ENCODE measurements around the gene ITPR2. TPM values are rescaled to one million over a fixed set of nuclear protein-coding genes. Genes with fewer than 3 reads are reported as not detected.

The ITPR2 gene
- total RNA-seq, 1 experiment from 2014 or later = 14.3 TPM

DNA sequence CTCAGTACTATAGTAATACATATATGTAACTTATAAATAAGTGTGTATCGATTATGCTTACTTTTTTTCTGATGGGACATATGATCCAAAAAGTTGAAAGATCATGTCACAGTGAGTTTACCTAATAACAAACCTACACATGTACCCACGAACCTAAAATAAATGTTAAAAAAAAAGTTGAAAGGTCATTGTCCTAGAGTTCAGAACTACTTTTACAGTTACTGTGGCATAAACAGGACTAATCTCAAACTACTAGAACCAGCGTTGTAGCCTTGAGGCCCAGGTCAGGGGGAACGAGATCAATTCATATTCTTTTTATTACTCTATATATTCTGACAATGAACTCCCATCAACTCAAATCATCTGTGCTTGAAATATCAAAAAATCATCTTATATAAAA is 81.8 kb downstream of the ITPR2 start:
- Mint-ChIP-seq H3K4me3 (ENCODE audit: unreplicated experiment) (no peak overlapping the region), H3K36me3 (ENCODE audit: insufficient read depth, unreplicated experiment) (no peaks in the 10 kb centered on the region), H3K9me3 (ENCODE audit: unreplicated experiment) (no peaks in the 10 kb centered on the region), H3K27ac (ENCODE audit: low read depth, unreplicated experiment) (no peak overlapping the region), H3K4me1 (ENCODE audit: insufficient read depth, unreplicated experiment) (peaks cover 35% of the 10 kb centered on the region), H3K27me3 (ENCODE audit: insufficient read depth, unreplicated experiment) (no peaks in the 10 kb centered on the region)
- no TSS peak for BruUV-seq (replicated peaks)
- DNase-seq (ENCODE audit: unreplicated experiment) = no peak
- no peak for TF ChIP-seq CTCF (IDR thresholded peaks at IDR 0.05; ENCODE audit: unreplicated experiment)
- intact Hi-C loops (cut with micrococcal nuclease) = no loop called here
- POLR2A ChIA-PET = interaction anchor here (1.1 to 1.2 kb wide), 3 partner anchors 29 to 95 kb away, joined by 3 read pairs; no protein-coding TSS in a partner anchor
- CTCF ChIA-PET = no interaction called here

- no peak for DNase-seq (ENCODE audit: unreplicated experiment)
- ChIA-PET POLR2A (interaction anchor here (1.1 to 1.2 kb wide), 3 partner anchors 29 to 95 kb away, joined by 3 read pairs; no protein-coding TSS in a partner anchor), CTCF (interaction anchor here (0.6 to 1.0 kb wide), 2 partner anchors 26 to 35 kb away, joined by 3 read pairs; no protein-coding TSS in a partner anchor)
- Mint-ChIP-seq H3K36me3 (ENCODE audit: insufficient read depth, unreplicated experiment) (no peaks in the 10 kb centered on the region), H3K4me1 (ENCODE audit: insufficient read depth, unreplicated experiment) (peaks cover 39% of the 10 kb centered on the region), H3K27ac (ENCODE audit: low read depth, unreplicated experiment) (no peak overlapping the region), H3K9me3 (ENCODE audit: unreplicated experiment) (no peaks in the 10 kb centered on the region), H3K4me3 (ENCODE audit: unreplicated experiment) (no peak overlapping the region), H3K27me3 (ENCODE audit: insufficient read depth, unreplicated experiment) (no peaks in the 10 kb centered on the region)
- TF ChIP-seq CTCF (IDR thresholded peaks at IDR 0.05; ENCODE audit: unreplicated experiment) = no peak
- intact Hi-C loops (cut with micrococcal nuclease) = no loop called here
- BruUV-seq (replicated peaks) = no TSS peak
Measured at GRCh38 chr12:26750531-26751175, 82.3 kb downstream of the ITPR2 start.

DNA sequence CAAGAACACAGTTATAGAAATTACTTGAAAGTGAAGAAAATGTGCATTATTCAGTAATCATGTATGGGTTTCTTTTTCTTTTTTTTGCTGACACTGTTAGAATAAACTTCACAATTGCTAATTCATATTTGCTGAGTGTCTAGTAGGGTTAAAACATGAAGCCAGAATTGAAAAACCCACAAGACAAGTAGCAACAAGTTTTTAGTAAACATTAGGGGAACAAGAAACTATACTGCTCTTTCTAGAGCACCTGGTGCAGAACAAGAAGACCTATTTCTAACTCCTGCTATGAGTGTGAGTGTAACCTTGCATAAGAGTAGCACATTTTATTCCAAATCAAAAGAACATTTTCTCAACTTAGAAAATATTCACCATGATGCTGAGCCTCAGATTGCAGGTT is 83.2 kb downstream of the ITPR2 start:
- Mint-ChIP-seq H3K4me1 (ENCODE audit: insufficient read depth, unreplicated experiment) (peaks cover 39% of the 10 kb centered on the region), H3K27me3 (ENCODE audit: insufficient read depth, unreplicated experiment) (no peaks in the 10 kb centered on the region), H3K36me3 (ENCODE audit: insufficient read depth, unreplicated experiment) (no peaks in the 10 kb centered on the region), H3K4me3 (ENCODE audit: unreplicated experiment) (no peak overlapping the region), H3K27ac (ENCODE audit: low read depth, unreplicated experiment) (peak overlapping the region; percentile 80), H3K9me3 (ENCODE audit: unreplicated experiment) (no peaks in the 10 kb centered on the region)
- intact Hi-C loops (cut with micrococcal nuclease) = no loop called here
- ChIA-PET POLR2A (interaction anchor here (0.8 to 2.4 kb wide), 6 partner anchors 9 to 82 kb away, joined by 3 to 28 read pairs (median 4); partner anchors contain the start of gene ITPR2), CTCF (interaction anchor here (0.6 to 1.0 kb wide), 2 partner anchors 27 to 34 kb away, joined by 3 read pairs; no protein-coding TSS in a partner anchor)
- DNase-seq (ENCODE audit: unreplicated experiment) = peak; percentile 59
- no peak for TF ChIP-seq CTCF (IDR thresholded peaks at IDR 0.05; ENCODE audit: unreplicated experiment)
- BruUV-seq (replicated peaks) = no TSS peak

- CTCF ChIA-PET = no interaction called here
- H3K4me3 Mint-ChIP-seq (ENCODE audit: unreplicated experiment) = peak overlapping the region; percentile 65
- POLR2A ChIA-PET = interaction anchor here (0.6 to 2.4 kb wide), 9 partner anchors 8 to 102 kb away, joined by 3 to 28 read pairs (median 3); partner anchors contain the start of gene ITPR2
- no peaks in the 10 kb centered on the region for H3K9me3 Mint-ChIP-seq (ENCODE audit: unreplicated experiment)
- H3K4me1 Mint-ChIP-seq (ENCODE audit: insufficient read depth, unreplicated experiment) = peaks cover 39% of the 10 kb centered on the region
- no peaks in the 10 kb centered on the region for H3K36me3 Mint-ChIP-seq (ENCODE audit: insufficient read depth, unreplicated experiment)
- BruUV-seq (replicated peaks) = no TSS peak
- peak; percentile 41 for DNase-seq (ENCODE audit: unreplicated experiment)
- TF ChIP-seq CTCF (IDR thresholded peaks at IDR 0.05; ENCODE audit: unreplicated experiment) = no peak
- H3K27me3 Mint-ChIP-seq (ENCODE audit: insufficient read depth, unreplicated experiment) = no peaks in the 10 kb centered on the region
- H3K27ac Mint-ChIP-seq (ENCODE audit: low read depth, unreplicated experiment) = peak overlapping the region; percentile 80
- intact Hi-C loops (cut with micrococcal nuclease) = no loop called here
Measured at GRCh38 chr12:26748741-26749431, 84.1 kb downstream of the ITPR2 start.
